Stimulated activated CD8-positive, alpha-beta memory T cell treated with anti-CD3 and anti-CD28 coated beads, Interleukin-7, amount 100 ng/mL, for 48 hours (primary cell): ENCODE results near the gene XRCC2.
"Not testable (repeated sequence)": the region's sequence is repeated elsewhere in the genome, so short reads cannot be mapped to it uniquely, and the experiment has no call there.

Source experiments
- DNase-seq, 2 donors: peaks; one replicate each; pipeline ENCODE4 v3.0.0-alpha.2; 2020; ENCODE audit warnings: low read depth in 1 of 2; ENCODE audit errors: extremely low read depth in 1 of 2

The XRCC2 gene

DNA sequence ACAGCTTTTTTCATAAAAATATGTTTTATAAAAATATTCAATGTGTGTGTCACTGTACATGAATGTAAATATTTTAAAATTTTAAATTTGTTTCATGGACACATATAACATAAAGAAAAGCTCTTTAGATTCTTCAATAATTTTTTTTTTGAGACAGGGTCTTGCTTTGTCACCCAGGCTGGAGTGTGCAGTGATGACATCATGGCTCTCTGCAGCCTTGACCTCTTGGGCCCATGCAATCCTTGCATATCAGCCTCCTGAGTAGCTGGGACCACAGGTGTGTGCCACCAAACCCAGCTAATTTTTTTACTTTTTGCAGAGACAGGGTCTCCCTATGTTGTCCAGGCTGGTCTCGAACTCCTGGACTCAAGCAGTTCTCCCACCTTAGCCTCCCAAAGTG lies 9.9 kb downstream of the XRCC2 start:
- DNase-seq: no peak

DNA sequence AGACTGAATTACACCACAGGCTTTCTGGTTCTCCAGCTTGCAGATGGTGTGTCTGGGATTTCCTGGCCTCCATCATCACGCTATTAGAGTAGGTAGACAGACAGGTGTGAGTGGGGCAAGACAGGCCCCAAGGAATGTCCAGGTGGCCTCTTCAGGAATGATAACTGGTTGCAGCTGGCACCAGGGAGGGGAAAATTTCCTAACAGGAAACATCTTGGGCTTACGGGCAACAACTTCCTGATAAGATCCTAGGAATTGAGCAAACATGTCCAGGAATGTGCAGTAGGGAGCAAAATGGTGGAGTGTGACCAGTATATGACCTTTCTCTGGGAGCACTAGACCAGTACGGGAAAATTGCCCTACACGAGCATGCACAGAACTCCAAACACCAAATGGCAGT lies 11.3 kb downstream of the XRCC2 start:
- no peak for DNase-seq

DNA sequence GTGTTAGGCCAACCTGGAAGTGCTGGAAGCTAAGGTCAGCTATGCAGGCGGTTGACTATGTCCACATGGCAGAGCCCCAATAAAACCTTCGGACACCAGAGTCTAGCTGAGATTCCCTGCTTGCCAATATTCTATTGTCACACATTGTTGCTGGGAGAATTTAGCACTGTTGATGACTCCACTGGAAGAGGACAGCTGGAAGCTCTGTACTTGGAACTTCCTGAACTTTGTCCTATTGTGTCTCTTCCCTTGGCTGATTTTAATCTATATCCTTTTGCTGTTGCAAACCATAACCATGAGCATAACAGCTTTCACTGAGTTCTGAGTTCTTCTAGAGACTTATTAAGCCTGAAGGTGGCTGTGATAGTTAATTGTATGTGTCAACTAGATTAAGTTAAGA lies 12.0 kb downstream of the XRCC2 start:
- DNase-seq: no peak

DNA sequence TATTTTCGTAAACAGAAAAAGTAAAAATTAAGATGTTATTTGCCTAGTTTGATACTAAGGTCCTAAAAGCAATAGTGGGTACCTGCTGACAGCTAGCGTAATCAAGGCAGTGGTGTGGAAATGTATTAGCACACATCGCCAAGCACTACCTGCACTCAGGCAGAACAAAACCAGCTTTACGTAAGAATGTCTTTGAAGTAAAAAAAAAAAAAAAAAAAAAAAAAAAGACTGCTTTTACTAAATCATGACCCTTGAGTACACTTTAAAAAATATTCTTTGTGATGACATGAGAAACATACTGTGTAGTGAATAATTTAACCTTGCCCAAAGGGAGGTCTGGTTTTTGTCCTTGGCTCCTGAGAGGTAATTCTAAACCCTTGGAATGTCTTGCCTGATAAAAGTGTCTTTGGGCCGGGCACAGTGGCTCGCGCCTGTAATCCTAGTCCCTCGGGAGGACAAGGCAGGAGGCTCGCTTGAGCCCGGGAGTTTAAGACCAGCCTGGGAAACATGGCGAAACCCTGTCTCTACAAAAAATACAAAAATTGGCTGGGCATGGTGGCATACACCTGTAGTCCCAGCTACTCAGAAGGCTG lies 12.7 kb downstream of the XRCC2 start:
- no peak for DNase-seq

DNA sequence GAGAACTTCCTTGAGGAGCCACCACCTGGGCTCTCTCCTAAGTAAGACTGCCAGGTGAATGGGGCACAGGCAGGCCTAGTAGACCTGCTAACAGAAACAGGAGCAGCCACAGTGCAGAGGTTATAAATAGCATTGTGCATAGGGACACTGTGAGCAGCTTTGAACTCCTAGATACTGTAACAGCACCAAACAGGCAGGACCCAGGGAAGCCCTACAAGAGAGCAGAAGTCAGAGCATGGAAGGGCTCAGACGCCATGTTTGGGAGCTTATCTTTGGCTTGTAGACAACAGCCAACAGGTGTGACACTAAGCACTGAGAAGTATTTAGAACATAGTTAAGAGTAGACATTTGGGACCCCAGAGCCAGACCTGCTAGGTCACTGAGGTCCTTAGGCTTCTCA lies 14.5 kb downstream of the XRCC2 start:
- no peak for DNase-seq

DNA sequence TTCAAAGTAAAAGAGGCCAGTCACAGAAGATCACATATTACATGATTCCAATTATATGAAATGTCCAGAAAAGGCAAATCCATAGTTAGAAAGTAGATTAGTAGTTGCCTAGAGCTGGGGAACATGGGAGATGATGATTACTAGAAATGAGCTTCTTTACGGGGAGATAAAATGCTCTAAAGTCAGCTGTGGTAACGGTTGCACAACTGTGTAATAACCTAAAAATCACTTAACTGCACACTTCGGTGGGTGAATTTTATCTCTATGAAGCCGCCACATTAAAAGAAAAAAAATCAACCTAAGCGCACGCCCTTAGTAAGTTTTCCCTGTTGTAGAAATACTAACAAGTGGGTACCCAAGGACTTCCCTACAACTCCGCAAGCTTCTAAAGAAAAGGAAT lies 15.9 kb downstream of the XRCC2 start:
- no peak for DNase-seq

DNA sequence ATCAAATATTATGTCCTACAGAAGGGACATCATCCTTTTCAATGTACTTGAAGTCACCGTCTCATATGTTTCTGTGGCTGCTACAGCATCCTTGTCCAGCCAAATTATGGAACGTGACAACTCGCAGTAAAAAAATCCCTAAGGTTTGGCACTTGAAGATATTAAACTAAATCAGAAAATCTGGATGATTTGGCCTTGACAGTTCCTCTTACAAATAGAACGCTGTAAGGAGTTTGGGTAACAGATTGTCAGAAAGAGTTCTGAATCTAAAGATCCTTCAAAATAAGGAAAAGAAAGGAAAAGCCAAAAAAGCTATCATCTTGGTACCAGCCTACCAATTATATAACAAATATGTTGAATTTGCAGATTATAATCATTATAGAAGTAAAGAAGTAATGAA lies 21.0 kb downstream of the XRCC2 start:
- no peak for DNase-seq

DNA sequence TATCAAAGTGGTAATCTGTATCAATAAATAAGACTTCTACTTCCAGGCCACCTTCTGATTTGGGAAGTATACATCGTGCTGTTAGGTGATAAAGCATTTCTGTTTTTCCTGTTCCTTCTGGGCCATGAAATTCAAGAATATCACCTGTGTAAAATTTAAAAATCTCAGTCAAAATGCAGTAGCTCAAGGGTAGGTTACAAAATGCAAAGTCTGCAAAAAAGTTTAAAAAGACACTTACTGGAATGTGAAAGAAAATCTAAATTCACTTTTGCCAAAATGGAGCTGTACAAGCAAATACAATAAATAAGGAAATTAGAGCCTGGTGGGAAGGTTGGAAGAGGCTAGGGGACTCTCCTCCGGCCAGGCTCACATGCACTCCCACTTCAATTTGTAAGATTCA lies 26.7 kb downstream of the XRCC2 start:
- no peak for DNase-seq

DNA sequence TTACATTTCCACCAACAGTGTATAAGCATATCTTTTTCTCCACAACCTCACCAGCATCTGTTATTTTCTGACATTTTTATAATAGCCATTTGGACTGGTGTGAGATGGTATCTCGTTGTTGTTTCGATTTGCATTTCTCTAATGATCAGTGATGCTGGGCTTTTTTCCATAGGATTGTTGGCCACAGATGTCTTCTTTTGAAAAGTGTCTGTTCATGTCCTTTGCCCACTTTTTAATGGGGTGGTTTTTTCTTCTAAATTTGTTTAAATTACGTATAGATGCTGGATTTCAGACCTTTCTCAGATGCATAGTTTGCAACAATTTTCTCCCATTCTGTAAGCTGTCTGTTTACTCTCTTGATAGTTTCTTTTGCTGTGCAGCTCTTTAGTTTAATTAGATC lies 28.9 kb downstream of the XRCC2 start:
- no peak for DNase-seq

DNA sequence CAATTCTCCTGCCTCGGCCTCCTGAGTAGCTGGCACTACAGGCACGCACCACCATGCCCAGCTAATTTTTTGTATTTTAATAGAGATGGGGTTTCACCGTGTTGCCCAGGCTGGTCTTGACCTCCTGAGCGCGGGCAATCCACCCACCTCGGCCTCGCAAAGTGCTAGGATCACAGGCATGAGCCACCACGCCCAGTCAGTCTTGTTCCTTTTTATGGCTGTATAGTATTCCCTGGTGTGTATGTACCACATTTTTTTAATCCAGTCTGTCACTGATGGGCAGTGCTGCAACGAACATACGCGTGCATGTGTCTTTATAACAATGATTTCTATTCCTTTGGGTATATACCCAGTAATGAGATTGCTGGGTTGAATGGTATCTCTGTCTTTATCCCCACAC lies 29.4 kb downstream of the XRCC2 start:
- DNase-seq: not testable (repeated sequence)

DNA sequence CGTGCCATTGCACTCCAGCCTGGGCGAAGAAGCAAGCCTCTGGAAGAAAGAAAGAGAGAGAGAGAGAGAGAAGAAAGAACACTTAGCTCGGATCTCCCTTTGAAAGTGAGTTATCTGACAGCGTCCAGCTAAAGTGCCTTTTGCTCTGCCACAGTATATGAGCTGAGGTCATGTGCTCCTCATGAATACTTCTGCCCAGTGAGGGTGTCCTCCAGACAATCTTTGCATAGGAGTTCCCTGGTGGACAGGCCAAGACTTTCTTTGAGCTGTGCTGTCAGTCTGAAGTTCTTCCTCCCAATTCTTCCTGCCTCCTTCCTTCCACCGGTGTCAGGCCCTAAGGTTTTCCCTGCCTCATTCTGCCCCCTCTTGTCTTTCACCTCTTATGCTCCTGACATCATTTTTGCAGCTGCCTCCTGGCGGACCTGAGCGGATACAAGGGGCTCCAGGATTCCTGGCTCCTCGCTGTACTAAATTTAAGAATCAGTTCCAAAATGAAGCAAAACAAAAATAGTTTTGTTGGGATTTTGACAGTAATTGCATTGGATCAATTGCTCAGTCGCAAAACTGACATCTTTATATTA lies 31.9 kb downstream of the XRCC2 start:
- DNase-seq: no peak

DNA sequence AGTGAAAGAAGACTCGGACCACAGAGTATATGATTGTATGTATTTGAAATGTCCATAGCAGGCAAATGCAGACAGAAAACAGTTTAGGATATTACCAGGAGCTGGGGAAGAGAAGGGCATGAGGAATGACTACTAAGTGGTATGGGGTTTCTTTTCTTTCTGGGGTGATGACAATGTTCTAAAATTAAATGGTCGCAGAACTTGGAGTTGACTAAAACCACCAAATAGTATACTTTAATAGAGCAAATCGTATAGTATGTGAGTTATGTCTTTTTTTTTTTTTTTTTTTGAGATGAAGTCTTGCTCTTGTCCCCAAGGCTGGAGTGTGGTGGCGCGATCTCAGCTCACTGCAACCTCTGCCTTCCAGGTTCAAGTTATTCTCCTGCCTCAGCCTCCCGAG lies 34.6 kb downstream of the XRCC2 start:
- DNase-seq: no peak

DNA sequence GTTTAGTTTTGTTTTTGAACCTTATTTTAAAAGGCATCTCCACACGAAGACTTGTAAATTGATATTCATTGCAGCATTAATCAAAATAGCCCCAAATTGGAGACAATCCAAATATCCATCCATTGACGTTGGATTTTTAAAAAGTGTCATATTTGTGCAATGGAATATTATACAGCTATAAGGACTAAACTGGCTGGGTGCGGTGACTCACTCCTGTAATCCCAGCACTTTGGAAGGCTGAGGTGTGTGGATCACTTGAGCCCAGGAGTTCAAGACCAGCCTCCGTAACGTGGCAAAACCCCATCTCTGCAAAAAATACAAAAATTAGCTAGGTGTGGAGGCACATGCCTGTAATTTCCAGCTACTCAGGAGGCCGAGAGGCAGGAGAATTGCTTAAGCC lies 35.1 kb downstream of the XRCC2 start:
- DNase-seq: no peak

DNA sequence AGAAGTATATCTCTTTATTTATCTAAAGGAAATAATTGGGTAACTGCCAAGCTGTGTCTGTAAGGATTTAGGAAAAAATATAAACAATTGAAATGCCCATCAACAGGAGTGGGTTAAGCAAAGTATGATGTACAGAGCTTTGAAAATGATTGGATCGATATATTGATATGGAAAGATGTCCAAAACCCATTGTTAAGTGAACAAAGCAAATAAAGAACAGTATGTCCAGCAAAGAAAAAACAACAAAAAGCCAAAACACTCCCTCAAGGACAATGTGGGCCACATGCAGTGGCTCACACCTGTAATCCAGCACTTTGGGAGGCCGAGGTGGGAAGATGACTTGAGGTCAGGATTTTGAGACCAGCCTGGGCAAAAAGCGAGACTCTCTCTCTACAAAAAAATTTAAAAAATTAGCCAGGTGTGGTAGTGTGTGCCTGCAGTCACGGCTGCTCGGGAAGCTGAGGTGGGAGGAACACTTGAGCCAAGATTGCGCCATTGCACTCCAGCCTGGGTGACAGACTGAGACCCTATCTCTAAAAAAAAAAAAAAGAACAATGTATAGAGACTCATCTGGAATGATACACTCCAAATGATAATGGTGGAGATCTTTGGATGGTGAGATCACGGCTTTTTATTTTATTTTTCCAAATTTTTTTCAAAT lies 37.9 kb downstream of the XRCC2 start:
- no peak for DNase-seq

DNA sequence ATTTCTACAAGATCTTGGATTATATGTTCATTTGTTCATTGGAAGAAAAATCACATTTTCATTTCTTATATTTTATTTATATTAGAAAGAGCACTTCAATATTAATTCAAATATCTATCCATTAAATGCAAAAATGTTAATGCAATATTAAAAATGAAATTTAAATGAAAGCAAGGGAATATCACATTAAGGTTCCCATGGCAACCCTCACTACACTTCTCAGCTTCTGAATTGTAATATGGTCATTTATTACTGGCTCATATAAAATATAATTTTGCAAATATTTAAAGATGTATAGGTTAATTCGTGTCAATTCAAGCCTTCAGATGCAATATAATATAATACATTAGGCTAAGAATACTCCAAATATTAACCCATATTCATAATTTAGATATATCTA lies 38.8 kb downstream of the XRCC2 start:
- DNase-seq: no peak

DNA sequence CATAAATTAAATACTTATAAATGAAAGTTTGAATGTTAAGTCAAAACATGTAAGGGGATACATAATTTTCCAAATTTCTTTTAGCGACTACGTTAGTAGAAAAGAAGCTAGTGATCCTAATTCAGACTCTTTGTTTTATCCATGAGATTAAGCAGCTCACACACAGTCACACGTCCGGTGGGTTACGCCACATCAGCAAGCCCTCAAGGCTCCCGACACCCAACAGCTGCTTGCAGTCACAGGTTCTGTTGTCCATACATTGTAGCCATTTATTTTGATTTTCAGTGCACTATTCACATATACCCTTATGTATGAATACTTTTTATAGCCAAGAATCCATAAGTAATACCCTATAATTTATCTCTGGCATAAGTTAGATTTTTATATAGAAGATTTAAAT lies 39.5 kb downstream of the XRCC2 start:
- no peak for DNase-seq

DNA sequence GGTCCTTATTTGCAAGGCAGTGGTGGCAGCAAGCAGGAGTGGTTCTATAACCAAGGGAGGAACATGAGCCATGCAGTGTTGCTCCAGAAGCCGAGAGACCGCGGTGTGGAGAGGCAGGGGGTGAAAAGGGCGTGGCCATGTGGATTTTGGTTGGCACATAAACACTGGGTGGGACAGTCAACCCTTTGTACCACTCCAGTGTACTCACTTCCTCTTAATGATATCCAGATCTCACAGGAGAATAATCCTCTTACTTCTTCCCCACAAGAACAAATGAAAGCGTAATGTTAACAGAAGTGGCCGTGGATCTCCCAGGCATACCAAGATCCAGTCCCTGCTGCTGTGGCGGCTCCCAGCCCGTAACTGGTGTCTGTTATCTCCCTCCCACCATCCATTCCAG lies 42.4 kb downstream of the XRCC2 start:
- DNase-seq: no peak

DNA sequence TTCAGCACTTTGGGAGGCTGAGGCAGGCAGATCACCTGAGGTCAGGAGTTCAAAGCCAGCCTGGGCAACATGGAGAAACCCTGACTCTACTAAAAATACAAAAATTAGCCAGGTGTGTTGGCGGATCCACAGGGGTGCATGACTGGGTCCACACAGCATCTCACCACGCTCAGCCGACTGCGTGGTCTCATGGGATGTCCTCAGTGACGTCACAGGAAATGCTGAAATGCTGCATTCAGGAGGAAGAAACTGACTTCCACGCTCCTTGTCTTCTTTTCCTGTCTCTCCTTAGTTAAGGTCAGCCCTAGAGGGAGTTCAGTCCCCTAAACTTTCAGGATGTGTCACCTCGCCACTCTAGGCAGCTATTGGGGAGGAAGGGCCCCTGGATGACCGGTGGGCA lies 42.9 kb downstream of the XRCC2 start:
- DNase-seq: no peak

DNA sequence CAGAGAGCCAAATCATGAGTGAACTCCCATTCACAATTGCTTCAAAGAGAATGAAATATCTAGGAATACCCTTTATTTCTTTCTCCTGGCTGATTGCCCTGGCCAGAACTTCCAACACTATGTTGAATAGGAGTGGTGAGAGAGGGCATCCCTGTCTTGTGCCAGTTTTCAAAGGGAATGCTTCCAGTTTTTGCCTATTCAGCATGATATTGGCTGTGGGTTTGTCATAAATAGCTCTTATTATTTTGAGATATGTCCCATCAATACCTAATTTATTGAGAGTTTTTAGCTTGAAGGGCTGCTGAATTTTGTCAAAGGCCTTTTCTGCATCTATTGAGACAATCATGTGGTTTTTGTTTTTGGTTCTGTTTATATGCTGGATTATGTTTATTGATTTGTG lies 47.2 kb downstream of the XRCC2 start:
- DNase-seq: not testable (repeated sequence)

DNA sequence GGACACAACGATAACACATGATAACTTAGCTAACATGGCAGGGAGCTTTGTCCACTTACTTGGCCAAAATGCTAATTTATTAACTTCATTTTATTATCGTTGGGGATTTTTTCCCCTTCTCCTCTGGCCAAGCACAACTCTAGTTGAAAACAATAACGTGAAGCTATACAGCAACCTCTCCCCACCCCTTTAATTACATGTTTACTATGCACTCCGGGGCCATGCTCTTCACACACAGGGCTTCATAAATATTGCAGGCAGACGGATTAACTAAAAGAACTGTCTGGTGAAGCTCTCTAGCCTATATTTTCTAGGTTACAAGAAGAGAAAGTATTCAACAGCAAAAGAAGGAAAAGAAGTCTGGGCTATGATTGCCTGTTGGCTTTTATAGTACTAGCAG lies 51.7 kb downstream of the XRCC2 start:
- no peak for DNase-seq

DNA sequence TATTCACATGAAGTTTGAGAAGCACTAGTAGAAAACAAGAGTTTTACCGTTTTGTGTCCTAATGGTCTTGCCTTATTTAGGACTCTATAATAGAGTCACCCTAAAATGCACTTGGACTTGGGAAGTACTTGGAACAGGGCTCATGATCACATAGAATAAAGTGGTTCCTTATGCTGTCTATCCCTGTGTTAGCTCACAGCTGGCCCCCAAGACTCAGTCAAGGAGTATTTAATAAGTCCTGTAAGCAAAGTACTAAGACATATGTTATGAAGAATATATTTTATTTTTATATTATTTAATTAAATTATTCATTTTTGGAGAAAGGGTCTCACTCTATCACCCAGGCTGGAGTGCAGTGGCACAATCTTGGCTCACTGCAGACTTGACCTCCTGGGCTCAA lies 54.5 kb downstream of the XRCC2 start:
- DNase-seq: no peak

DNA sequence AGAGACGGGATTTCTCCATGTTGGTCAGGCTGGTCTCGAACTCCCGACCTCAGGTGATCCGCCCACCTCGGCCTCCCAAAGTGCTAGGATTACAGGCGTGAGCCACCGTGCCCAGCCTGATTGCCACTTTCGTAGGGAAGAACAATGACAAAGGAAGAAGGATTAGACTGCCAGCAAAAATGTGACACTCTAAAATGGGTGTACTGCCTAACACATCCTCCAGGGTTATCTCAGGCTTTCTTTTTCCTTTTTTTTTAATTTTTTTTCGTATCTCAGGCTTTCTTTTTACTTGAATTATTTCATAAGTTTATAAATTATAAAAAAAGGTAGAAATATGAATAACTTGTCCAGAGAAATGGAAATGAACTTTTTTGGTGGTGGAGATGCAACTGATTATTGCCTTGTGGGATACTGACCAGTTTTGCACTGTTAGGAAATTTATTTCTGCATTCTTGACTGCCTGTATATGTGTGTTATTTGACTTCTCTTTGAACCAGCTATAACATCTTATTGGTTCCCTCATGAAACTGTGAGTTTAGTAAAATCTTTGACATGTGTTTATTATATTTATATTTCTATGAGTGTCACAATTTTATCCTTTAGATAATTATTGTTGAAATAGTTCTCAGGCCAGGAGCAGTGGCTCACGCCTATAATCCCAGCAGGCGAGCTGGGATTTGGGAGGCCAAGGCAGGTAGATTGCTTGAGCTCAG lies 56.8 kb downstream of the XRCC2 start:
- DNase-seq: no peak
